Tibial nerve (tissue), 4 donors: ENCODE data around the gene ITGA1.

Experiments used
- EP300 ChIP-seq, 2 donors: sonication (generic); formaldehyde crosslinking; IDR thresholded peaks; one replicate each; pipeline ENCODE4 v1.6.1; 2017; ENCODE audit warnings: antibody characterized with exemption in 2 of 2, mild to moderate bottlenecking in 1 of 2
- TF ChIP-seq, protein P1 (sequence below), 5 experiments: fragments of 200-600 bp in 3 of 5; fragments of 450-650 bp in 2 of 5; sonication (generic) in 3 of 5; IDR thresholded peaks; one replicate each; pipeline ENCODE4 v1.5.1; 2016 to 2019; ENCODE audit warnings: antibody characterized with exemption in 5 of 5, mild to moderate bottlenecking in 3 of 5, moderate library complexity in 2 of 5

DNA sequence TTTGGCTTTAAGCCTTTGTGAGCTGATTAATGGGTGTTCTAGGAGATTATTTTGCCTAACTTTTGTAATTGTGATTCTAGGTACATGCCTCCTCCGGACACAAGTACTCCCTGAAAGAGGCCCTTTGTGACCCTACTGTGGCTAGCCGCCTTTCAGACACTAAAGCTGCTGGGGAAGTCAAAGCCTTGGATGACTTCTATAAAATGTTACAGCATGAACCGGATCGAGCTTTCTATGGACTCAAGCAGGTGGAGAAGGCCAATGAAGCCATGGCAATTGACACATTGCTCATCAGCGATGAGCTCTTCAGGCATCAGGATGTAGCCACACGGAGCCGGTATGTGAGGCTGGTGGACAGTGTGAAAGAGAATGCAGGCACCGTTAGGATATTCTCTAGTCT, 13.6 kb downstream of the ITGA1 start:
- no peak for TF ChIP-seq EP300 (IDR thresholded peaks at IDR 0.05)
- TF ChIP-seq, protein P1, sequence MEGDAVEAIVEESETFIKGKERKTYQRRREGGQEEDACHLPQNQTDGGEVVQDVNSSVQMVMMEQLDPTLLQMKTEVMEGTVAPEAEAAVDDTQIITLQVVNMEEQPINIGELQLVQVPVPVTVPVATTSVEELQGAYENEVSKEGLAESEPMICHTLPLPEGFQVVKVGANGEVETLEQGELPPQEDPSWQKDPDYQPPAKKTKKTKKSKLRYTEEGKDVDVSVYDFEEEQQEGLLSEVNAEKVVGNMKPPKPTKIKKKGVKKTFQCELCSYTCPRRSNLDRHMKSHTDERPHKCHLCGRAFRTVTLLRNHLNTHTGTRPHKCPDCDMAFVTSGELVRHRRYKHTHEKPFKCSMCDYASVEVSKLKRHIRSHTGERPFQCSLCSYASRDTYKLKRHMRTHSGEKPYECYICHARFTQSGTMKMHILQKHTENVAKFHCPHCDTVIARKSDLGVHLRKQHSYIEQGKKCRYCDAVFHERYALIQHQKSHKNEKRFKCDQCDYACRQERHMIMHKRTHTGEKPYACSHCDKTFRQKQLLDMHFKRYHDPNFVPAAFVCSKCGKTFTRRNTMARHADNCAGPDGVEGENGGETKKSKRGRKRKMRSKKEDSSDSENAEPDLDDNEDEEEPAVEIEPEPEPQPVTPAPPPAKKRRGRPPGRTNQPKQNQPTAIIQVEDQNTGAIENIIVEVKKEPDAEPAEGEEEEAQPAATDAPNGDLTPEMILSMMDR (IDR thresholded peaks at IDR 0.05), result no peak
